ENCODE measurements around the gene CCDC88C.

CCDC88C gene

GRCh38 chr14:91342206-91342760 is 75.3 kb downstream of the CCDC88C start:
- DNase-seq, result no peak

DNA sequence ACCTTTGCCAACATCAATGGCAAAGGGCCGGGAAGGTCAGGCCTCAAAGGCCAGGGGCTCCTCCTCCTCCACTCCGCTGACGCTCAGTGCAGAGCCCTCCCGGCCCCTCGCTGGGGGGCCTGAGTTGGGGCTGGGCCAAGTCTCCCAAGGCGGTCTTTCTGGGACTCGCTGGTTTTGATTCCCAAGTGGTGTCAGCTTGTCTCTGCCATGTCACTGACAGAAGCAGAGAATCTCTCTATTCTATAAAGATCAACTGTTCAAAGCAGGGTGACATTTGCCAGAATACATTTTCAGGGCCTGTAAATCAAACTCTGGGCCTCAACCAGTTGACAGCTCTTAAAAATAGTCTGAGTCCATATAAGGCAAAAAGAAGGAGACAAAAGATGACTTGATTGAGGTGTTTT is 75.9 kb downstream of the CCDC88C start:
- no peak for DNase-seq

DNA sequence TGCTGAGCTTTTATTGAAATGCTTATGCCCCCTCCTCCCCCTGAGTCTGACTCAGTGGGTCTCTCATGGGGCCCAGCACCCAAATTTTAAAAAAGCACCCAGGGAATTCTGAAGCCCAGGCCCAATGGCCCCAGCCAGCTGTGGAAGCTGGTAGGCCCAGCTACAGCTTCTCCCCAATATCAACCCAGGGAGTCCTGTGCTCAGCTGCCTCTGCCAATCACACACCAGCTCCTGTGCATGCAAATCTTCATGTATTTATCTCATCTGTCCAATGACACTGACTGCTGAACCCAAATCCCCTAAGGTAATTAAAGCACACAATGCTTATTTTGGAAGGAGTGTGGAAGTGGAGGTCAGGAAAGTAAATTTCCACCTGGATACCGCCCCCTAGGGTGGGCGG is 76.3 kb downstream of the CCDC88C start:
- no peak for DNase-seq

DNA sequence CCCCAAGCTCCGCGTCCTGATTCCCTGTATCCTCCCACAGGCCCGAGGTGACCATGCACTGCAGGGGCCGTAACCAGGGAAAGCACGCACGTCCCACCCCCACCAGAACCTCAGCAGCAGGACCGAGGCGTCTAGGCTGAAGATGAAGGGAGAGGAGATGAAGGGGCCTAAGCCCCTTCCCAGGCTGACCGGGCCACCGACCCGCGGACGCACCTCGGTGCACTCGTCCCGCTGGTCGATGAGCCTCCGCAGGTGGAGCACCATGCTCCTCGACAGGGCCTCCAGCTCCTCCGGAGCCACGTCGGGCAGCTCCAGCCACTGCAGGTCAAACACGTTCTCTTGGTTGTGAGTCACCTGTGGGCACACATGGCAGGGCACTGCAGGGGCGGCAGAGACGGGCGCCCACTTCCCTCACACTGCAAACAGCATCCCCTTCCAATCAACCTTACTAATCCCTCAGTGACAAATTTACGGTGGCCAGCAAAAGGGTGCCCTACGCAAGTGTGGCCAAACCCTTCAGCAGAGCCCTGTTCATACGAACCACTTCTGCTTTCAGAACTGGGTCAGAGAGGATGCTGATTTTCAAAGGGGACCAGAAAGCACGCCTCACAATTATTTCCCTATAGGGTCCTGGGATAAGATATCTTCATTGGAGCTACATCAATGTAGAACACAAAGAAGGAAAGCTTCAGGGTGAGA is 77.8 kb downstream of the CCDC88C start:
- no peak for DNase-seq

GRCh38 chr14:91339076-91339475 is 78.5 kb downstream of the CCDC88C start:
- DNase-seq, result no peak

- DNase-seq, result no peak
Observed at GRCh38 chr14:91338379-91338778, 79.2 kb downstream of the CCDC88C start.

DNA sequence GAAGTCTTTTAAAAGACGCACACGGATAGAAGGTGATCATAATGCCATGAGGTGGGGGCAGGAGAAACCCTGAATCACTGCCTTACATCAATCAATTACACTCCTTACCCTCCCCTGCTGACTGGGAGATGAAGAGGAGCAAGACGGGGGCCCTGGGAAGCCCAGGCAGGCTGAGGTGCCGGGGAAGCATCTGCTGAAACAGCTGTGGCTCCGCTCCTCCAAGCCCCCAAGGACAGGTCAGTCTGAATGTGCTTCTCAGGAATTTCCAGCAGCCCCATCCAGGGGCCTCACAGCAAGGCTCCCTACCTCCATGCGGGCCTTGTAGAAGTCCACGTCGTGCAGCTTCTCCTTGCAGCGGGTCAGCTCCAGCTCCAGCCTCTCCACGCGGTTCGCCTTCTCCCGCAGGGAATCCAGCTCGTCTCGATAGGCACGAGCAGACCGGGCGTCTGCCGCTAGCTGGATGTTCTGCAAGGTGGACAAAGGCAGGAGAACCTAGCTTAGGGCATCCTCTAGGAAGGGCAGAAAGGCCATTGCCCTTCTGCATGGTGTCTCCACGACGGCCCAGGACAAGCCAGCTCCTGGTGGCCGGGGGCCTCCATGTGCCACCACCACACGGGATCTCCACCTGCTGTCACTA is 79.8 kb downstream of the CCDC88C start:
- no peak for DNase-seq

DNA sequence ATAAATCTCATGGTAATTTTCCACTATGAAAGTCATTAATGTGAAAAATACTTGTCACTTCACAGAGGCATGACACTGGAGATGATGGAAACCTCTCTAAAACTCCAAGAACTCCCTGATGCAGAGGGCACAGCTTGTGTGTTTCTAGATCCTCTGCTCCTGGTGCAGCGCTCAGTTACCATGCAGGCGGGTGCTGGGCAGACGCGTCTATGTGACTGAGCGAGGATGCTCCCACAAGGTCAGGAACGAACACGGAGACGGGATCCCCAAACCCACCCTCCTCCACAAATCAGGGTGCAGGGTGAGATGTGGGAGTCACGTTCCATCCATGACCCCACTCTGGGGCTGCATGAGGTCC is 81.5 kb downstream of the CCDC88C start:
- no peak for DNase-seq

DNA sequence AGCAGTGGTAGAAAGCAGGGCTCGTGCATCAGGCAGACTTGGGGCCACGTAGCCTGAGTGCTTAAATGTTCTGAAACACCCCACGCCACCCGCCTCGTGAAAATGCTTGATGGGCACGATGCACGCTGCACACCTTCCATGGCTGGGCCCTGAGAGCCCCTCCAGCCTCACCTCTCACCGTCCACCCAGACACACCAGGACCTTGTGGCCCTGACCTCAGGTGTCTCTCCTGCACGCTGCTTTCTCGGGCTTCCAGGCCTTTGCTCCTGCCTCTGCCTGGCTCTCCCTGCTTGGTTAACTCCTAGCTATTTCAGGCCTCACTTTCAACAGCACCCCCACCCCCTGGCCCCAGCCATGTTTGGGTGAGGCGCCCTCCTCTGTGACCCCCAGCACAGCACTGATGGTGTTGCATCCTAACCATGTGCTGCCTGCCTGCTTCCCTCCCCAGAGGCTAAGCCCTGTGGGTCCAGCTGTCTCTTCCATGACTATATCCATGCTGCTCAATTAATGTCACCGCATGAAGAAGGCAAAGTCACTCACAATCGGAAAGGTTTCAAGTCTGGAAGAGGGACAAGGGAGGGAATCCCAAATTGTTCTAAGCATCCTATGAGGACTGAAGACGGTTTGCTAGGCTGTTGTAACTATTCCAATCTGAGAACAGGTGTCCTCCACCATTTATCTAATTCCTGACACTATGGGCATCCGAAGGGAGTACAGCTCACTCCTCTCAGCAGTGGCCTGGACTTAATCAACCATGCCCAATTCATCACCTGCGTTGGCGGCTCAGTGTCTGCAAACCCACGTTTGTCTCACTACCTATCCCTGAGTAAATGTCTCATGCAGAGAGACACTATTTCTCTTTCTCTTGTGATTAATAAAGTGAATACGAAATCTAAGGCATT is 82.2 kb downstream of the CCDC88C start:
- DNase-seq, result no peak

DNA sequence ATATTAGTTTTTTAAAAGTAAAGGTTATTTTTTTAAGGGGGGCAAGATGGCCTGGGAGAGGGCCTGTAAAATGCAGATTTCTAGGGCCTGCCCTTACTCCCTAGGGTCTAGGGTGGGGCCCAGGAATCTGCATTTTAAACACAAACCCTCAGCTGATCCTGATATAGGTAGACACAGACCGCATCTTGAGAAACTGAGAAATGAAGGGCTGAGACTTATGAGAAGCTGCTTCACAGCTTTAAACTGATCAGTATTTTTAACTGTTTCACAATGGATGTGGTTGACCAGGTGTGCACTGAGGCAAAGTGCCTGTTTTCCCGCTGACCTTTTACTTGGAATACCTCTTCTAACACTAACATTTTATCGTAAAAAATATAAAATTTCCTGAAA is 84.0 kb downstream of the CCDC88C start:
- no peak for DNase-seq

GRCh38 chr14:91332986-91333649 is 84.5 kb downstream of the CCDC88C start:
- no peak for DNase-seq

DNA sequence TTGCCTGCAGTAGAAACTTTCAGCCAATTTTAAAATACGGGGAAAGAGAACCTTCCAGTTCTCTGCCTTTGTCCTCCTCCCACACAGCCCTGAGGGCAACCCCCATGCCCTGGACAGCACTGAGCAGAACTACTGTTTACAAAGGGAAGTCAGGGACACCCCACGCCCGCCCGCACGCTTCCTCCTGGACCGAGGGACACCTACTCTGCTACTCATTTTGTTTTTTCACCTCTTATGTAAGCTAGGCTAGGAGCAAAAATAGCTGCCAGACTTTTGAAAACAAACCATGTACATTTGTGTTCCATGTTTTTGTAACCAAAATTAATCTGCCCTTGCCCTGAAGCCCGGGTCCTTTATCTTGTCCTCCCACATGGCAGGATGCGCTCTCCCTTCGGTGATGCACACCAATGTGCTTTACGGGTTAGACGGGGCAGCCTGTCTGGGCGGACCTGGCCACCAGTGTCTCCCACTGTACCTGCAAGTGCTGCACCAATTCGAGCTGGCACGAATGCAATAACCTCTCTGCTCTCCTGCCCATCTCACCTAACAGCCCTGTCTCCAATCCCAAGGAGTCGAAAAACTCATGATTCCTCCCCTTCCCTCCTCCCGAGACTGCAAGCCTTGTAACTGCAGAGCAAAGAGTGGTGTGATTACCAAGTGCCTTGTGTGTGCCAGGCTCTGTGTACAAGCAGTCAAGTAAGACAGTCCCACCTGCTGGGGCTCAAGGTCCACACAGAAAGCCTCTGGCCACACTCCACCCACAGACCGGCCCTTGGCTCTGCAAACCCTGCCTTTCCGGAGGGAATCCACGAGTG is 85.2 kb downstream of the CCDC88C start:
- DNase-seq, result no peak

GRCh38 chr14:91331721-91332120 is 85.9 kb downstream of the CCDC88C start:
- no peak for DNase-seq

GRCh38 chr14:91330856-91331255 is 86.8 kb downstream of the CCDC88C start:
- DNase-seq, result no peak

GRCh38 chr14:91330096-91330696 is 87.4 kb downstream of the CCDC88C start:
- DNase-seq, result no peak

- DNase-seq, result no peak
Observed at GRCh38 chr14:91329486-91330014, 88.1 kb downstream of the CCDC88C start.

GRCh38 chr14:91328313-91329050 is 89.1 kb downstream of the CCDC88C start:
- DNase-seq, result no peak

- no peak for DNase-seq
Observed at GRCh38 chr14:91327661-91328312, 89.8 kb downstream of the CCDC88C start.

GRCh38 chr14:91327250-91327595 is 90.4 kb downstream of the CCDC88C start:
- DNase-seq, result no peak
